ENCODE data around the gene KLHL12. TPM values are rescaled to one million over a fixed set of nuclear protein-coding genes. Genes with fewer than 3 reads are reported as not detected.

The KLHL12 gene
- total RNA-seq, 2 donors from 2014 or later: 34.4 to 39.4 TPM

DNA sequence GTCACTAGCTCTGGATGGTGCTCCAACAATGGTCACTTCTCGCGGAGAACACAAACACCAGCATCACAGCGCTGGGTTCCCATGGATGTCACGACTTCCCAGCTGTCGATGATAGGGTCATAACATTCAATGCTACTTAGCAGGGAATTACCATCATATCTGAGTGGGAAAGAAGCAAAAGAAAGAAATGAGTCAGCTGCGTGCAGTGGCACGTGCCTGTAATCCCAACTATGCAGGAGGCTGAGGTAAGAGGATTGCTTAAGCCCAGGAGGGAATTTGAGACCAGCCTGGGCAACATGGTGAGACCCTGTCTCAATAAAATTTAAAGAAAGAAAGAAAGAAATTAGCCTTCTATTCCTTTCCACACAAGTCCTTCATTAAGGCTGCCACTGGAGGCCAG, 34.5 kb downstream of the KLHL12 start:
- H3K4me3 Mint-ChIP-seq: no peak overlapping the region
- no peaks in the 10 kb centered on the region for H3K27me3 Mint-ChIP-seq (ENCODE audit: insufficient read depth)
- peaks cover 42% of the 10 kb centered on the region for H3K36me3 Mint-ChIP-seq (ENCODE audit: low read depth)
- no peak overlapping the region for H3K27ac ChIP-seq (ENCODE audit: low read depth, low read length)
- H3K27me3 ChIP-seq (ENCODE audit: control insufficient read depth, insufficient read depth, low read length, poor library complexity, severe bottlenecking): no peaks in the 10 kb centered on the region
- H3K9me3 Mint-ChIP-seq: no peaks in the 10 kb centered on the region
- H3K4me3 ChIP-seq (ENCODE audit: low read length): no peak overlapping the region
- H3K4me1 ChIP-seq (ENCODE audit: control insufficient read depth, insufficient read depth, low read length): no peaks in the 10 kb centered on the region
- 96 to 97% methylated on average over 4 to 7 of the region's 7 CpGs for WGBS, 2 experiments (ENCODE audit: insufficient coverage in 1 of 2, insufficient read length in 1 of 2)
- TF ChIP-seq, protein P1, sequence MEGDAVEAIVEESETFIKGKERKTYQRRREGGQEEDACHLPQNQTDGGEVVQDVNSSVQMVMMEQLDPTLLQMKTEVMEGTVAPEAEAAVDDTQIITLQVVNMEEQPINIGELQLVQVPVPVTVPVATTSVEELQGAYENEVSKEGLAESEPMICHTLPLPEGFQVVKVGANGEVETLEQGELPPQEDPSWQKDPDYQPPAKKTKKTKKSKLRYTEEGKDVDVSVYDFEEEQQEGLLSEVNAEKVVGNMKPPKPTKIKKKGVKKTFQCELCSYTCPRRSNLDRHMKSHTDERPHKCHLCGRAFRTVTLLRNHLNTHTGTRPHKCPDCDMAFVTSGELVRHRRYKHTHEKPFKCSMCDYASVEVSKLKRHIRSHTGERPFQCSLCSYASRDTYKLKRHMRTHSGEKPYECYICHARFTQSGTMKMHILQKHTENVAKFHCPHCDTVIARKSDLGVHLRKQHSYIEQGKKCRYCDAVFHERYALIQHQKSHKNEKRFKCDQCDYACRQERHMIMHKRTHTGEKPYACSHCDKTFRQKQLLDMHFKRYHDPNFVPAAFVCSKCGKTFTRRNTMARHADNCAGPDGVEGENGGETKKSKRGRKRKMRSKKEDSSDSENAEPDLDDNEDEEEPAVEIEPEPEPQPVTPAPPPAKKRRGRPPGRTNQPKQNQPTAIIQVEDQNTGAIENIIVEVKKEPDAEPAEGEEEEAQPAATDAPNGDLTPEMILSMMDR (conservative IDR thresholded peaks at IDR 0.05): no peak
- H3K4me1 Mint-ChIP-seq: peaks cover 13% of the 10 kb centered on the region
- no peak overlapping the region for H3K9ac ChIP-seq (ENCODE audit: extremely low read depth, low read length, poor library complexity, severe bottlenecking)
- DNase-seq: no peak
- H3K9me3 ChIP-seq (ENCODE audit: control insufficient read depth, low read length): no peaks in the 10 kb centered on the region
- peaks cover 58% of the 10 kb centered on the region for H3K36me3 ChIP-seq (ENCODE audit: control insufficient read depth, insufficient read depth, low read length)
- no peak overlapping the region for H3K27ac Mint-ChIP-seq

- WGBS, 2 experiments (ENCODE audit: insufficient coverage in 1 of 2, insufficient read length in 1 of 2): 88 to 90% methylated on average over 2 to 4 of the region's 4 CpGs
- no peak overlapping the region for H3K27ac ChIP-seq (ENCODE audit: low read depth, low read length)
These were observed 36.6 kb downstream of the KLHL12 start for GRCh38 chr1:202890392-202890791.

GRCh38 chr1:202888531-202889360, 38.3 kb downstream of the KLHL12 start, which contains the start of gene RABIF:
TSS of gene RABIF (minus strand) at chr1:202889149. CDS start at chr1:202889098, 51 bp downstream.
- Histone ChIP-seq H3K4me3 (ENCODE audit: low read length) (peak within 1 kb of the TSS; percentile 100), H3K9ac (ENCODE audit: extremely low read depth, low read length, poor library complexity, severe bottlenecking) (peak within 1 kb of the TSS; percentile 74), H3K4me1 (ENCODE audit: control insufficient read depth, insufficient read depth, low read length) (no peaks in the 10 kb centered on the region), H3K27ac (ENCODE audit: low read depth, low read length) (peak within 1 kb of the TSS; percentile 93), H3K27me3 (ENCODE audit: control insufficient read depth, insufficient read depth, low read length, poor library complexity, severe bottlenecking) (no peaks in the 10 kb centered on the region), H3K9me3 (ENCODE audit: control insufficient read depth, low read length) (no peaks in the 10 kb centered on the region), H3K36me3 (ENCODE audit: control insufficient read depth, insufficient read depth, low read length) (peaks cover 32% of the 10 kb centered on the region)
- Mint-ChIP-seq H3K4me1 (peaks cover 16% of the 10 kb centered on the region), H3K9me3 (no peaks in the 10 kb centered on the region), H3K36me3 (ENCODE audit: low read depth) (peaks cover 18% of the 10 kb centered on the region), H3K4me3 (peak within 1 kb of the TSS; percentile 80), H3K27me3 (ENCODE audit: insufficient read depth) (no peaks in the 10 kb centered on the region), H3K27ac (peak within 1 kb of the TSS; percentile 92)
- TF ChIP-seq, protein P1 (conservative IDR thresholded peaks at IDR 0.05): peak; percentile 54
- 0% methylated on average over 44 to 84 of the region's 84 CpGs for WGBS, 2 experiments (ENCODE audit: insufficient coverage in 1 of 2, insufficient read length in 1 of 2)
- DNase-seq: peak; percentile 99

More at GRCh38 chr1:202890392-202890791, 36.6 kb downstream of the KLHL12 start:
- Histone ChIP-seq H3K9ac (ENCODE audit: extremely low read depth, low read length, poor library complexity, severe bottlenecking) (no peak overlapping the region), H3K27me3 (ENCODE audit: control insufficient read depth, insufficient read depth, low read length, poor library complexity, severe bottlenecking) (no peaks in the 10 kb centered on the region), H3K36me3 (ENCODE audit: control insufficient read depth, insufficient read depth, low read length) (peaks cover 45% of the 10 kb centered on the region), H3K4me3 (ENCODE audit: low read length) (no peak overlapping the region), H3K4me1 (ENCODE audit: control insufficient read depth, insufficient read depth, low read length) (no peaks in the 10 kb centered on the region), H3K9me3 (ENCODE audit: control insufficient read depth, low read length) (no peaks in the 10 kb centered on the region)
- DNase-seq: no peak
- H3K4me3 Mint-ChIP-seq: no peak overlapping the region
- H3K27ac Mint-ChIP-seq: no peak overlapping the region
- H3K27me3 Mint-ChIP-seq (ENCODE audit: insufficient read depth): no peaks in the 10 kb centered on the region
- peaks cover 13% of the 10 kb centered on the region for H3K4me1 Mint-ChIP-seq
- TF ChIP-seq, protein P1 (conservative IDR thresholded peaks at IDR 0.05): no peak
- H3K36me3 Mint-ChIP-seq (ENCODE audit: low read depth): peaks cover 31% of the 10 kb centered on the region
- no peaks in the 10 kb centered on the region for H3K9me3 Mint-ChIP-seq

Data from endodermal cell (in vitro differentiated cells).